ENCODE measurements around the gene PANK4.

GRCh38 chr1:2466270-2466665, 60.1 kb downstream of the PANK4 start:
- TF ChIP-seq EZH2 (IDR thresholded peaks at IDR 0.05) (no peak), POLR2AphosphoS5 (IDR thresholded peaks at IDR 0.05; ENCODE audit: borderline replicate concordance, low read depth, low read length) (no peak), FOXP2 (optimal IDR thresholded peaks at IDR 0.05; ENCODE audit: control extremely low read depth, extremely low read length, insufficient read depth) (no peak)
